ENCODE data around the gene IL13RA2.

The IL13RA2 gene

GRCh38 chrX:114985967-114986592 lies 31.3 kb downstream of the IL13RA2 start:
- DNase-seq (ENCODE audit: low read depth) = no peak

GRCh38 chrX:114976292-114976691 lies 41.1 kb downstream of the IL13RA2 start:
- DNase-seq (ENCODE audit: low read depth) = no peak

- no peak for DNase-seq (ENCODE audit: low read depth)
Observed at GRCh38 chrX:114973013-114973412, 44.4 kb downstream of the IL13RA2 start.

- no peak for DNase-seq (ENCODE audit: low read depth)
Observed at GRCh38 chrX:114970806-114971205, 46.6 kb downstream of the IL13RA2 start.

- DNase-seq (ENCODE audit: low read depth) = no peak
Observed at GRCh38 chrX:114964374-114964773, 53.0 kb downstream of the IL13RA2 start.

- no peak for DNase-seq (ENCODE audit: low read depth)
Observed at GRCh38 chrX:114962209-114962608, 55.2 kb downstream of the IL13RA2 start.

- DNase-seq (ENCODE audit: low read depth) = peak; percentile 8
Observed at GRCh38 chrX:114959729-114960128, 57.7 kb downstream of the IL13RA2 start.
